ENCODE results near the gene USH2A. TPM values are rescaled to one million over a fixed set of nuclear protein-coding genes. Genes with fewer than 3 reads are reported as not detected.

The USH2A gene
- total RNA-seq, 4 donors from 2014 or later: 0.08 to 0.18 TPM; not detected in 2

DNA sequence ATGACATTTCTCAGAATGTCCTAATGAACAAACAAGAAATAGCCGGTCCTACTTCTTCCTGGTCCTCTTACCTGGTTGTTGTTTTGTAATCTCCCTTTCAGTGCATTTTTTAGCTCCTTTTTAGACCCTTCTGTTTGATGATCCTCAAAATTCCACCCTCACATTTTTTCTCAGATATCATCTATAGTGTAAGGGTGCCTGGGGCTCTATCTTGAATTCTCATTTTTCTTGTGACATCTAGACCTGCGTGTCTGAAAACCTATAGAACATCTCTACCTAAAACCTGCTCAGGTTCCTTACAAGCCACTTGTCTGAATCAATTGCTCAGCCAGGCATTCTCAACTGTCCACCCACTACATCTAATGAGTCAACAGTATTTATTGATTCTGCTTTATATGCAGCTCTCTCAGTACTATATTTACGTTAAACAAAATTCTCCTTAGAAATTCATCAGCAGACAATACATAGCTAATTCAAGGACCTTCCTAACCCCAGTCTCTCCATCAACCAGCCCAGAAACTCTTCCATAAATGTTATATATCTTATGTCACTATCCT lies 36.5 kb upstream of the USH2A start:
- DNase-seq (ENCODE audit: low spot score in 2 of 2): no peak
- 66% methylated on average over 3 of the region's 3 CpGs for WGBS
- Histone ChIP-seq H3K36me3 (no peaks in the 10 kb centered on the region), H3K27ac (no peak overlapping the region), H3K4me1 (no peaks in the 10 kb centered on the region), H3K4me3 (no peak overlapping the region), H3K27me3 (no peaks in the 10 kb centered on the region), H3K9me3 (no peaks in the 10 kb centered on the region)
- TF ChIP-seq POLR2AphosphoS5 (IDR thresholded peaks at IDR 0.05) (no peak), CTCF (IDR thresholded peaks at IDR 0.05) (no peak), EP300 (IDR thresholded peaks at IDR 0.05) (no peak), POLR2A (IDR thresholded peaks at IDR 0.05) (no peak)

- TF ChIP-seq CTCF (IDR thresholded peaks at IDR 0.05) (no peak), EP300 (IDR thresholded peaks at IDR 0.05) (no peak), POLR2AphosphoS5 (IDR thresholded peaks at IDR 0.05) (no peak), POLR2A (IDR thresholded peaks at IDR 0.05) (no peak)
- H3K4me3 ChIP-seq: no peak overlapping the region
- H3K4me1 ChIP-seq: no peaks in the 10 kb centered on the region
- no peak for DNase-seq (ENCODE audit: low spot score in 2 of 2)
- no peak overlapping the region for H3K27ac ChIP-seq
- no peaks in the 10 kb centered on the region for H3K9me3 ChIP-seq
- no peaks in the 10 kb centered on the region for H3K27me3 ChIP-seq
- H3K36me3 ChIP-seq: no peaks in the 10 kb centered on the region
Observed at GRCh38 chr1:216458812-216459211, 35.6 kb upstream of the USH2A start.

DNA sequence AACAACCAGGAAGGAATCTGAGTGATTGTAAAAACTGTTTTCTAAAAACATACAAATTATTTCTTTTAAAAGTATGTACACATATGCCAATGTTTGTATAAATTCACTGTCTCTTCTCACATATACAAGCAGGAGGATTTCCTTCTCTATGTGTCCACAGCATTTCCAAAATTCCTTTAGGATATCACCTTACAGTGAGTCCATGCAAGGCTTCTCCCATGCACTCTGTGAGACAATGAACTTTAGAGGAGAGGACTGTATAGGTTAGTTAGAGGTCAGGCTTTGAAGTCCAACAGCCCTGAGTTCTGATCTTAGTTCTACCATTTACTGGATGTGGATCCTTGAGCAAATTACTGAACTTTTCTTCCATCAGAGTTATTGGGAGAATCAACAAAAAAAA lies 34.1 kb upstream of the USH2A start:
- Histone ChIP-seq H3K9me3 (no peaks in the 10 kb centered on the region), H3K27me3 (no peaks in the 10 kb centered on the region), H3K4me1 (no peaks in the 10 kb centered on the region), H3K36me3 (no peaks in the 10 kb centered on the region), H3K4me3 (no peak overlapping the region), H3K27ac (no peak overlapping the region)
- TF ChIP-seq CTCF (IDR thresholded peaks at IDR 0.05): no peak
- TF ChIP-seq POLR2AphosphoS5 (IDR thresholded peaks at IDR 0.05): no peak
- no peak for TF ChIP-seq EP300 (IDR thresholded peaks at IDR 0.05)
- no peak for TF ChIP-seq POLR2A (IDR thresholded peaks at IDR 0.05)
- no peak for DNase-seq (ENCODE audit: low spot score in 2 of 2)

- TF ChIP-seq POLR2AphosphoS5 (IDR thresholded peaks at IDR 0.05): no peak
- Histone ChIP-seq H3K36me3 (no peaks in the 10 kb centered on the region), H3K4me3 (no peak overlapping the region), H3K27me3 (no peaks in the 10 kb centered on the region), H3K9me3 (no peaks in the 10 kb centered on the region), H3K4me1 (no peaks in the 10 kb centered on the region), H3K27ac (no peak overlapping the region)
- DNase-seq (ENCODE audit: low spot score in 2 of 2): no peak
- WGBS: 68% methylated on average over 3 of the region's 3 CpGs
Observed at GRCh38 chr1:216456682-216457081, 33.4 kb upstream of the USH2A start.

GRCh38 chr1:216453777-216454176 lies 30.5 kb upstream of the USH2A start:
- H3K4me3 ChIP-seq: no peak overlapping the region
- no peak overlapping the region for H3K27ac ChIP-seq
- no peaks in the 10 kb centered on the region for H3K4me1 ChIP-seq
- H3K9me3 ChIP-seq: no peaks in the 10 kb centered on the region
- 35% methylated on average over 2 of the region's 2 CpGs for WGBS
- H3K36me3 ChIP-seq: no peaks in the 10 kb centered on the region
- DNase-seq (ENCODE audit: low spot score in 2 of 2): no peak
- TF ChIP-seq POLR2AphosphoS5 (IDR thresholded peaks at IDR 0.05): no peak
- TF ChIP-seq EP300 (IDR thresholded peaks at IDR 0.05): no peak
- no peak for TF ChIP-seq POLR2A (IDR thresholded peaks at IDR 0.05)
- TF ChIP-seq CTCF (IDR thresholded peaks at IDR 0.05): no peak
- no peaks in the 10 kb centered on the region for H3K27me3 ChIP-seq

DNA sequence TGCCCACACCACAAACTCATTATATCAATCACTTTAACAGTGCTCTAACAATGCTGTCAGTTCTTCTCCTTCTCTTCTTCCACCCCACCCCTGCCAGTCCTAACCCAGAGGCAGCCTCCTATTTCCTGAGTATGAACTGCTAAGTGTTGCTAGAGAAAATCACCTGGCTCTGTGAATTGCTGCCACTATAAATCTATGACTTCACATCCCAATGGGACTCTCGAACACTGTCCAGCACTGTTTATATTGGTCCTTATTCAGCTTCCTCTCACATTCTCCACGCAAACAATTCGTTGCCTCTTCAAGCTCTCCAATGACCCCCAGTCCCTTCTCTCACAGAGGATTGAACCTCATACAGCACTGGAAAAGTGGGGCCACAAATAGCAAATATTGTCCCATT lies 27.0 kb upstream of the USH2A start:
- no peaks in the 10 kb centered on the region for H3K36me3 ChIP-seq
- no peaks in the 10 kb centered on the region for H3K27me3 ChIP-seq
- H3K9me3 ChIP-seq: no peaks in the 10 kb centered on the region
- no peak for DNase-seq (ENCODE audit: low spot score in 2 of 2)
- H3K4me1 ChIP-seq: no peaks in the 10 kb centered on the region
- 67% methylated on average over 3 of the region's 3 CpGs for WGBS
- no peak overlapping the region for H3K27ac ChIP-seq
- no peak overlapping the region for H3K4me3 ChIP-seq
- TF ChIP-seq EP300 (IDR thresholded peaks at IDR 0.05): no peak
